Measurements from ENCODE around the gene OR2S2.
A peak's percentile ranks its signal among the peaks of the same experiment; 100 is the strongest.

The OR2S2 gene

GRCh38 chr9:35908504-35909125 is 49.3 kb downstream of the OR2S2 start:
- no peak for DNase-seq

DNA sequence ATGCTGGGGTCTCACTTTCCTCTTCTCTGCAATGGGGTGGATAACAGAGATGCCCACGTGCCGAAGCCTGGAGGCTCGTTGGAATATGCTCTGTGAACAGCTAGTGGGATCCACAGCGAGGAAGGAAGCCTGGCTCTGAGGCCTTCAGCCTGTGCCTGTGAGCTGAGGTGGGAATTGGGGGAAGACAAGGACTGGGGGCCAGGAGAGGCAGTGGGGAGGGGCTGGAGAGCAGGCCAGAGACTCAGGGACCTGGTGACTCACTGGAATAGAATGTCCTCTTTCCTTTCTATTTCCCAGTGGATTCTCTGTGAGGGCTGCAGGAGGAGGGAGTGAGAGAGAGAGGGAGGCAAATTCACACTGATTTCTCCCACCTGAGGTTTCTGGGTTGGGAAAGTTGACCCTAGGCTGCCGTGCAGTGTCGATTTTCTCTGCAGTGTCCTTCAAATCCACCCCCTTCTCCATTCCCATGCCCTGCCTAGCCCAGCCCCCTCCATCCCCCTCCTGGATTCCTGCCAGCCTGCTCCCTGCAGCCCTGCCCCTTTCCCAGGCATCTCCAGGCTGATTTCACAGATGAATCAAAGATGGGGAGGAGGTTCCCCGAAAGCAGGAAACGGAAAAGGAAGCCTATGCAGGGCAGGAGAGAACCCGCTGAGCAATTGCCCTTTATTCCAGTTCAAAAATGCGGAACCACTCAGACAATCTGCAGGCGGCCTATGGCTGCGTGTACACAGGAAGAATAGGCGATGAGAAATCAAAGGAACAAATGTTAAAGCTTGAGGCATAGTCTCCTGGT is 50.0 kb downstream of the OR2S2 start:
- DNase-seq, result peak; percentile 40 to 55
